ENCODE measurements around the gene ERCC6.

DNA sequence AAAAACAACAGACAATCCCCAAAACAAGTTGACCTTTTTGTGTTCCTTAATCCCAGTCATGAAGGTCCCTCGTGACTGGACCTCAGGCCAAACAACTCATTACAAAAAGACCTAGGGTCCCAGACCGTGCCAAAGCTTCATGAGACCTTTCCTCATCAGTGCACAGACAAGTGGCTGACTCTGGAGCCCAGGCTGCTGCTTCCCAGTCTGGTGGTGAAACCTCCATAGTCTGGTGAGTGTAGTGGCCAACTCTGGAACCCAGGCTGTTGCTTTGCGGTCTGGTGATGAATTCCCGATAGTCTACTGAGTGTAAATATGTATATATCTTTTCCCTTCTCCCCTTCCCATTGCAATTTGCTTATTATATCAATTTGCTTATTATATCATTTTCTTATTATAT, 49.1 kb upstream of the ERCC6 start:
- TF ChIP-seq, protein P1, sequence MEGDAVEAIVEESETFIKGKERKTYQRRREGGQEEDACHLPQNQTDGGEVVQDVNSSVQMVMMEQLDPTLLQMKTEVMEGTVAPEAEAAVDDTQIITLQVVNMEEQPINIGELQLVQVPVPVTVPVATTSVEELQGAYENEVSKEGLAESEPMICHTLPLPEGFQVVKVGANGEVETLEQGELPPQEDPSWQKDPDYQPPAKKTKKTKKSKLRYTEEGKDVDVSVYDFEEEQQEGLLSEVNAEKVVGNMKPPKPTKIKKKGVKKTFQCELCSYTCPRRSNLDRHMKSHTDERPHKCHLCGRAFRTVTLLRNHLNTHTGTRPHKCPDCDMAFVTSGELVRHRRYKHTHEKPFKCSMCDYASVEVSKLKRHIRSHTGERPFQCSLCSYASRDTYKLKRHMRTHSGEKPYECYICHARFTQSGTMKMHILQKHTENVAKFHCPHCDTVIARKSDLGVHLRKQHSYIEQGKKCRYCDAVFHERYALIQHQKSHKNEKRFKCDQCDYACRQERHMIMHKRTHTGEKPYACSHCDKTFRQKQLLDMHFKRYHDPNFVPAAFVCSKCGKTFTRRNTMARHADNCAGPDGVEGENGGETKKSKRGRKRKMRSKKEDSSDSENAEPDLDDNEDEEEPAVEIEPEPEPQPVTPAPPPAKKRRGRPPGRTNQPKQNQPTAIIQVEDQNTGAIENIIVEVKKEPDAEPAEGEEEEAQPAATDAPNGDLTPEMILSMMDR (IDR thresholded peaks at IDR 0.05): no peak
- no peak for TF ChIP-seq POLR2A (IDR thresholded peaks at IDR 0.05)
